Sciatic nerve (tissue), 2 donors: ENCODE data around the gene CHST12. TPM values are rescaled to one million over a fixed set of nuclear protein-coding genes. Genes with fewer than 3 reads are reported as not detected.

Experiments used
- ATAC-seq: fragments of 200-7000 bp; cut with Tn5 transposase; one replicate; pipeline ENCODE4 v1.9.1; 2020; ENCODE audit warnings: mild to moderate bottlenecking, moderate library complexity
- DNase-seq: peaks from one replicate; pipeline ENCODE4 v3.0.0-alpha.2; 2020; ENCODE audit warnings: low spot score
- intact Hi-C: fragments of 100-400 bp; cut with DNase I; formaldehyde crosslinking; loops from one replicate; pipeline ENCODE4 v1.14.2; 2022
- total RNA-seq: library from RNA; stranded (reverse); fragmentation: NEBNext Ultra II Directional; extraction: Animal tissue kit (Norgen Biotek cat#: 25700); gene quantifications from one replicate; pipeline ENCODE4 v1.2.1, GENCODE V29; 2021
- donor health status: DM: no; HTN: no; CAD: no.
- donor health status: DM: no; HTN: no; CAD: no.

CHST12 gene
- total RNA-seq, 1 donor from 2014 or later = 30.7 TPM

GRCh38 chr7:2488272-2488645, 84.8 kb downstream of the CHST12 start:
- intact Hi-C loops = no loop called here
- ATAC-seq (peak; percentile 85), DNase-seq (no peak)

- no peak for DNase-seq
- intact Hi-C loops = no loop called here
- peak; percentile 7 for ATAC-seq
These were observed 85.3 kb downstream of the CHST12 start for GRCh38 chr7:2488681-2489080.

GRCh38 chr7:2490181-2490651, 86.8 kb downstream of the CHST12 start:
- ATAC-seq (peak; percentile 4), DNase-seq (peak; percentile 48)
- intact Hi-C loops = loop anchor here (10.0 kb wide), 1 partner anchor 555 kb away; the partner anchor contains the start of gene CARD11

- DNase-seq (no peak), ATAC-seq (no peak)
- intact Hi-C loops = loop anchor here (10.0 kb wide), 1 partner anchor 553 kb away; the partner anchor contains the start of gene CARD11
These were observed 88.6 kb downstream of the CHST12 start for GRCh38 chr7:2492038-2492437.

GRCh38 chr7:2493205-2494164, 90.1 kb downstream of the CHST12 start:
- DNase-seq (no peak), ATAC-seq (no peak)
- intact Hi-C loops = loop anchor here (10.0 kb wide), 1 partner anchor 551 kb away; the partner anchor contains the start of gene CARD11

GRCh38 chr7:2494191-2495130, 91.0 kb downstream of the CHST12 start:
- no peak for ATAC-seq
- intact Hi-C loops = loop anchor here (10.0 kb wide), 1 partner anchor 550 kb away; the partner anchor contains the start of gene CARD11
- DNase-seq = no peak

GRCh38 chr7:2495418-2496299, 92.2 kb downstream of the CHST12 start:
- intact Hi-C loops = loop anchor here (10.0 kb wide), 1 partner anchor 549 kb away; the partner anchor contains the start of gene CARD11
- ATAC-seq = no peak

GRCh38 chr7:2496375-2496774, 93.0 kb downstream of the CHST12 start:
- ATAC-seq (no peak), DNase-seq (no peak)
- intact Hi-C loops = loop anchor here (10.0 kb wide), 1 partner anchor 548 kb away; the partner anchor contains the start of gene CARD11

More at GRCh38 chr7:2495418-2496299, 92.2 kb downstream of the CHST12 start:
- DNase-seq = no peak

GRCh38 chr7:2497065-2497464, 93.7 kb downstream of the CHST12 start:
- no peak for DNase-seq
- intact Hi-C loops = loop anchor here (10.0 kb wide), 1 partner anchor 548 kb away; the partner anchor contains the start of gene CARD11

GRCh38 chr7:2497500-2498336, 94.3 kb downstream of the CHST12 start:
- ATAC-seq (peak; percentile 3), DNase-seq (no peak)
- intact Hi-C loops = loop anchor here (10.0 kb wide), 1 partner anchor 547 kb away; the partner anchor contains the start of gene CARD11

More at GRCh38 chr7:2497065-2497464, 93.7 kb downstream of the CHST12 start:
- no peak for ATAC-seq

Other genes with a start within 250 kb of the CHST12 start
- 42.1 TPM for gene MAD1L1, start 170.7 kb upstream of the CHST12 start, total RNA-seq
- 12.9 TPM for gene MRM2, start 161.4 kb upstream of the CHST12 start, total RNA-seq
- gene NUDT1, start 161.4 kb upstream of the CHST12 start, total RNA-seq = 11.5 TPM
- 25.9 TPM for gene SNX8, start 89.2 kb upstream of the CHST12 start, total RNA-seq
- 93.6 TPM for gene EIF3B, start 48.8 kb upstream of the CHST12 start, total RNA-seq
- gene GRIFIN, start 72.8 kb downstream of the CHST12 start, total RNA-seq = not detected
- 20.1 TPM for gene LFNG, start 116.2 kb downstream of the CHST12 start, total RNA-seq
- gene BRAT1, start 151.9 kb downstream of the CHST12 start, total RNA-seq = 22.0 TPM
- 21.4 TPM for gene IQCE, start 155.4 kb downstream of the CHST12 start, total RNA-seq
- gene TTYH3, start 228.4 kb downstream of the CHST12 start, total RNA-seq = 38.6 TPM